Activated CD8-positive, alpha-beta memory T cell treated with anti-CD3 and anti-CD28 coated beads for 4 hours (primary cell): ENCODE measurements around the gene P2RY6.

Experiments
- DNase-seq, 2 donors: peaks; one replicate each; pipeline ENCODE4 v3.0.0-alpha.2; 2020; ENCODE audit warnings: low read depth in 2 of 2

The P2RY6 gene

DNA sequence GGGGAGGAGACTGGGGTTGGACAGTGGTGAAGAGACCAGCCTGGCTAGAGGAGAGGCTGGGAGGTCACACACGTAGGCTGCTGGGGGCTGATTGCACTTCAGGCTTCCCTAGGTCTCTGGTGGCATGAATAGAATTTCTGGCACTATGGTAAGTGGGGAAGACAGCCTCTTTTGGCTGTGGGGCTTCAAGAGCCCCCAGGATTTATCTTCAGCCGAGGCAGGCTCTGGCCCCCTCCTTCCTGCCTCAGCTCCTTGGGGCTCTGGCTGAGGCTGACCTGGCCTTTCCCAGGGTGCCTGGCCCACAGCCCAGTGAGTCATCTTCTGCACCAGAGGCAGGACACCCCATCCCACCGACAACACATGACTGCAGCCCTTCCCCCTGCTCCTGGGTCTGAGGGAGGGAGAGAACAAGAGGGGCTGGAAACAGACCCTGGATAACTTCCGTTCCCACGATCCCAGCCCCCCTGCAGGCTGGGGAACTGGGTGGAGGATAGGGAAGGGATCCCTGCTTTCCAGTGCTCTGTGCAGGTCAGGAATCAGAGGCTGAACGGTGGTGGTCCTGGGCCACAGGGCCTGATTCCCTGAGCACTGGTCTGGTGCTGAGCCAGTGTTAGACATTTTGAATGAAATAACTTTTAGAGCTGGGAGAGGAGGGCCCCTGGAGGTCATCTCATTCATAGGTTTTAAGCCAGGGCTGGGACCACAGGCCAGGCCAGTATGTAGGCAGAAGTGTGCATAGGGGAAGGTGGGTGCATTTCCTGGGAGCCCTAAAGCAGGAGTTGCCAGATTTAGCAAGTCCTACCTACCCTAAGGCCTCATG, 62.5 kb downstream of the P2RY6 start:
- no peak for DNase-seq

DNA sequence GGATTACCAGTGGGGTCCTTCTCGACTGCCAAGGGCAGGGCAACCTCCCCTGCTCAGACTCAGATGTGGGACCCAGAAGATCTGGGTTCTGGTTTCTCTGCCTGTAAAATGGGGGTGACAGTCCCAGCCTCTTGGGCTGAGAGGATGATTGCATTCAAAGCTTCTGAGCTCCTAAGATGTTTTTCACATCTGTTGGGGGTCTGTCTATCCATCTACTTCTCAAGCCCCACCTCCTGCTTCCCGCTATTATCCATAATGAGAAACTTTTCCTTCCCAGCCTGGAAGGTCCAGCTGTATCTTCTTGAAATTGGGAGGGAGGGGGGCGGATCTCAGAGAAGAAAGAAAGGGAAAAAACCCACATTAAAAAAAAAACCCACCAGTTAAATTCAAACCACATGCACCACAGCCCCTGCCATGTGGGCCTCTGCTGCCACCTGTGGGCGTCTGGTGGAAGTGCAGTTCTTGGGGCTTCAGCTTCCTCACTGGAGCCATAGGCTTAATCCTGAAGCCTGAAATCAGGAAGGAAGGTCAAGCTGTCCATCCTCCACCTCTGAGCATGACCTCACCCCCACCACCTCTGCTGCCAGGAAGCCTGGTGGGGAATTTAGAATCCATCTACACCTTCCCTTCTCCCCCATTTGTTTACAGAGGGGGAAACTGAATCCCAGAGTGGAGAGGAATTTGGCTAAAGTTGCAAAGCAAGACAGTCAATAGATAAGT, 63.2 kb downstream of the P2RY6 start:
- peak; percentile 49 to 62 for DNase-seq

DNA sequence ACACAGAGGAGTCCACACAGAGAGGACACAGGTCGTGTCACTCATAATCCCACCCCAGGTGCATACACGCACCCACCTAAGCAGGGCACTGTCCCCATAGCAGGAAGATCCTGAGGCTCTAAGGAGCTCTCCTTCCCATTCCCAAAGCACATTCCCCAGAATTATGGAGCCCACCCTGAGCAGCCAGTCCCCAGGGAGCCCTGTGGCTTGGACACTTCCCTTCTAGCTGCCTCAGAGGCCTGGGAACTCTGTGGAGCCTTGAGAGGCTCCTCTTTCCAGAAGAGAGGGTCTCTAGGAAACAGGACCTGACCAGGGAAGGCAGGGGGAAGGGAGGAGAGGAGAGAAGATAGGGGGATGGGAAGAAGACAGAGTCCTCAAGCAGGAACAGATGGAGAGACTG, 65.7 kb downstream of the P2RY6 start:
- no peak for DNase-seq

DNA sequence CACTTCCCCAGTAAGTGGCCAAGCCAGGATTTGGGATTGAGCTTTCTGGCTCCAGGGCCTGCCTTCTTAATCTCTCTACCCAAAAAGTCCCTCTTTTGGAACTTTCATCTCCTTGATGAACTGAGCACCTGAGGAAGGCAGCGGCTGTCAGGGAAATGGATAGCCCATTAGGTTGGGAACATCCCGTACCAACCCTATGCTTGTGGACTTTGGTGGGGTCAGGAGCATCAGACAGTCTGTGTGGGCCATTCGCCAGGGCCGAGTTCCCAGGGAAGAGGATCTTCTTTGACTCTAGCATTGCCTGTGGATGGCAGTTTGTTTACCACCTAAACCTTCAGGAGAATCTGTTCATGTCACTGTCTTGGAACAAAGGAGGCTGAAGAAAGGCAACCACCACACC, 66.1 kb downstream of the P2RY6 start:
- DNase-seq, result no peak

DNA sequence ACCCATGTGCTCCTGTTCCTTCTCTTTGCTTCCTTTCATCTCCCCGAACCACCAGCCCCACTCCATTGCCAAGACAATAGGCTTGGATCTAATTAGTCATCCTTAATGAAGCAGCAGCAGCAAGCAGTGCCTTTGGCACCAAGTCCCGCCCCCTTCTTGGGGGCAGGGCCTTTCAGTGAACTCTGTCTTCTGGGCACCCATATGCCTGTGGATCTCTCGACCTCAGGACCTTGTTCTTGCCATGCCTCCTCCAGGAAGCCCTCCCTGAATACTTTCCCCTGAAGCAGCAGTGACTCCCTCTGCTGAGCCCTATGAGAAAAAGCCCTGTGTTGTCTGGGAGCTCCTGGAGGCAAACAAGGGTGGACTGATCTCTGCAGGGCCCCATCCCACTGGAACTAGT, 68.0 kb downstream of the P2RY6 start:
- no peak for DNase-seq

DNA sequence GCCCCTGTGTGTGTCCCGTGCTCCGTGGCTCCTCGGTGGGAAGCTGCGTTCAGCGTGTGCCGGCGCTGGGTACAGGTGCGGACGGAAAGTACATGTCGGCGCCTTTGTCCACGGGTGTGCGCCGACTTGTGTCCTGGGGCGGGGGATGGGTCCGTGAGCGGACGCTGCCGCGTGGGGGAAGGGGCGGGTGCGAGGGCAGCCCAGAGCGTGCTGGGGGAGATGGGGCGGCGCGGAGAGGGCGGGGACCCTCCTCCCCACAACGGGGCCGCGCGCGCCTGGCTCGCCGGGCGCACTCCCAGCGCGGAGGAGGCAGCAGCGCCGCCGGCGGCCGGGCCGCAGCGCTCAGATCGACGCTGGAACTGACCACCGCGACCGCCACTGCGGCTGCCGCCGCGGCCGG, 70.5 kb downstream of the P2RY6 start:
- no peak for DNase-seq

DNA sequence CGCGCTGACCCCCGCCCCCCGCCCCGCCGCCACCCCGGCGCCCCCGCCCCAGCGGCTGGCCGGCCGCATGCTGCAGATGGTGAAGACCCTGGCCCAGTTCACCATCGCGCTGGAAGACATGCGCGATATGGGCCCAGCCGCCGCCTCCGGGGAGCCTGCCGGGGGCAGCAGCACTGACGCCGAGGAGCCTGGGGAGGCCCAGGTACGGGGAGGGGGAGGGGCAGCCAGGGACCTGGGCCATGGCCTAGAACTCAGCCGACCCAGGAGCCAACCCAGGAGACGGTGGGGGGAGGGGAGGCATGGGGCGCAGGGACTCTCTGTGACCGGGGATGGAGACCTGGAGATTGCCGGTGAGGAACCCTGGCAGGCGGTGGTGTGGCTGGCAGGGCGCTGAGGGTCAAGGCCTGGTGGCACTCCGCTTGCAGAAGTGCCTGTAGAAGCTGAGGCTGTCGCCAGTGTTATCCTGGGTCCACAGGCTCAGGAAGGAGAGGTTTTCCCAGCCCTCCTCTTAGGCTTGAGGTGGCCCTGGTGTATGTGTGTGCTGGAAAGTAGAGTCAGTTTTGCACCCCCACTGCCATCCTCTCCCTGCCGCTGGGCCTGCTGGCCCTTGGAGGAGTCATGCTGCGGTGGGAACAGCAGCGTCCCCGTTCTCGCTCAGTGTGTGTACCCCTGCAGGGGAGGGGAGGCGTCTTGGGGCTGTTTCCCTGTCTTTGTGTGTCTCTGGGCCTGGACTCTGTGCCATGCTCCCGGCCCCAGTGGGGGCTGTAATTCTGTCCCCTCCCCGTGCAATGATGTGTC, 71.1 kb downstream of the P2RY6 start:
- no peak for DNase-seq

DNA sequence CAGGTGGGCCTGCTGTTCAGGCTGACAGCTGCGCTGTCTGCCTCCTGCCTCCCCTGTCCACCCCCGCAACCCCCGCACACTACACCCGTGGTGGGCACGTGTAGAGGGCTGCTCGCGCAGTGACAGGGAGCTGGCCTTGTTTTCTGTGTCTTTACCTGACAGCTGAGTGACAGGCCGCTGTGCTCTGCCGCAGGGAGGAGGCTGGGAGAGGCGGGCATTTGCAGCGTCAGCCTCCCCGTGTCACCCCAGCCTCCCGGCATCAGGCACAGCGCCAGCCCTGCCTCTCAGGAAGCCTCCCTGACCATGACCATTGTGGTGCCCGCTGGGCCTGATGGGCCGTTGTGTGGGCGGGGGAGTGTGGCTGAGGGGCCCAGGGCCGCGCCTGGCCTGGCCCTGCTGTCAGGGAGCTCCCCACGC, 72.1 kb downstream of the P2RY6 start:
- no peak for DNase-seq

DNA sequence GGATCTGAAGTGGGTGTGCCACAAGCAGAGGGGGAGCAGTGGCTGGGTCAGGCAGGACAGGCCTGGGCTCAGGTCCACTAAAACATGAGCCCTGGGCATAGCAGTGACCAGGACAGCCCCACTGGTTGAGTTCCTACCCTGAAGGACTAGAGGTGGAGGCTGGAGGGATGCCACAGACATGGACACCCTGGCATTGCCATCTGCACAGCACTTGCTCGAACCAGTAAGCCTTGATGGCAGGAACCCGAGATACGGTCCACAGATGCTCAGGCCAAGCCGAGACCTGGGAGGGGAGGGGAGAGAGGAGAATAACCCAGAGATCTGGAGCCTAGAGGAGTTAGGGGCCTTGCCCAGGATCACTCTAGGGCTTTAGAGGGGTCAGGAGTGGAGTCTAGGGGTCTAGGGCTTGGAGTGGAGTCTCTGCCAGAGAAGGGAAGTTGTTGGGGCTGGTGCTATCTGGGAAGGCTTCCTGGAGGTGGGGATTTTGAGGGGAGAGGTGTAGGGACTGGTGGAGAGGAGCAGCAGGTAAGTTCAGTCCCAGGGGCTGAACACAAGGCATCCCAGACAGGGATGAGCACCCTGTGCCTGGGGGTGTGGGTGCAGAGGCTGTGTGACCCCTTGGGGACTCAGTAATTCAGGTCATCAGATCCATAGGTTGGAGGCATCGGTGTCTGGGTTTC, 73.5 kb downstream of the P2RY6 start:
- no peak for DNase-seq

DNA sequence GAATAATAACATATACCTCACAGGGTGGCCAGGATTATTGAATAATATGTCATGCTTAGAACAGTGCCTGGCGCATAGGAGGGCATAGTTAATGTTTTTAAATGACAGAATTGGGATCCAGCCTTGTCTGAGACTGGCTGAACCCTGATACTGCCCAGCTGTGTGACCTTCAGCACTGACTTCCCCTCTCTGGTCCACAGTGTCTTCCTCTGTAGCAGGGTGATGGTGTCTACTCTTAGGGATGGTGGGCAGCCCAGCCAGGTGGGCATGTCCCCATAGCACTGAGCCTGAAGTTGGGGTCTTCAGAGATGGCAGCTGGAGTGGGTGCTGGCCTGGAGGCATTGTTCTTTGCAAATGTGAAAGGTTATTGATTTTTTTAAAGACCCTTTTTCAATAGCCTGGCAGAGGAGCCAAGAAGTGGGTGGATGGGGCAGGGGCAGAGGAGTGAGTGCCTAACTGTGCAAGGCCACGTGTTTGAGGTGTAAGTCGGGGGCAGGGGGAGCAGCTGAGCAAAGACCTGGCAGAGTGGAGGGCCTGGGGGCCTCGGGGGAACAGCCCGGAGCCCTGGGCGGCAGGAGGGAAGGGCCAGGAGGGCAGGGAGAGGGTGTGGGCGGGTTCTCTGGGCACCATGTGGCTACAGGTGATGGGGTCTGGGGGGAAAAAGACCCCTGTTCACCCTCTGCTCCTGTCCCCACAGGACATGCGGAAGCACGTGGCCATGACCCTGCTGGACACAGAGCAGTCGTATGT, 74.2 kb downstream of the P2RY6 start:
- no peak for DNase-seq

DNA sequence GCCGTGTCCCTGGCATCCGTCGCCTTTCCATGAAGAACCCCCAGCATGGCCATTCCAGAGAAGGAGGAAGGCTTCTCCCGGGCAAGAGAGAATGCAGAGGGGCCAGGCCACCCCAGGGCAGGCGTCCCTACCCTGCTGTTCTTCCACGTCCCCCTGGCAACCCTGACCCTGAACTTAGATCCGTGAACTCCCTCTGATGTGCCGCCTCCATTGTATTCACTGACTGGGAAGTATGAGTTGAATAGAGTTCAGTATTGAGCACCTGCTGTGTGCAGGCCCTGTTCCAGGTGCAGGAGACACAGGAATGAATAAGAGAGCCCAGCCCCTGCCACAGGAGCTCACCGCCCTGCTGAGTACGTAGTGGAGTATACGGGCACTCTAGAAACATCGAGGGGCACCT, 74.9 kb downstream of the P2RY6 start:
- no peak for DNase-seq
